Astrocyte of the hippocampus (primary cell): ENCODE measurements around the gene BRAT1.

ENCODE experiments used
- DNase-seq: peaks from one replicate; pipeline ENCODE4 v3.0.0; 2011; ENCODE audit warnings: low read depth, low spot score

Gene BRAT1

DNA sequence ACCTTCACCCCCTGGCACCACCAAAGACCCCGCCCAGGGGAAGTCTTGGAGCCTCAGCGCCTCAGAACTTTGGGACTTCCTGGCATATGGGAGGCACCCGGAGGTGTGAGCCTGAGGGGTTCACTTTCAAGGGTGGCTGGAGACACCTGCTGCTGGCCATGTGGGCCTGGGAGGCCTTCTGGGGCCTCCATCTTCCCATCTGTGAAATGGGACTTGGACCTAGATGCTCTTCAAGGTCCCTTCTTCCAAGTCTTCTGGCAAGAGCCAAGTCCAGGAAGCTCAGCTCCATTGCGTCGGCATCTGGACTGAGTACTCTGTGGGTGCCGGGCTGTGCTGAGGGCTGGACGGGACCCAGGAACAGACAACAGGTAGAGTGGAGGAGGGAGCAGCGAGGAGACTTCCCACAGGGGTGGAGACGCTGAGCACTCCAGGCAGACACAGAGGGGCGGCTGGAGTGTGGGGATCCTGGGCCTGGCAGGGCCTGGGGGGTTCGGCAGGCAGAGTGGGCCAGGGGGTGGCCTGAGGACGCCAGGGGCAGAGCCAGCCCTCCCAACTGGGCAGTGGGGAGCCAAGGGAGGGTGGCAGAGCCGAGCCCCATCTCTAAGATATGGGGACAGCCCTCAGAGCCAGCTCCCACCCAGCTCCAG is 45.1 kb downstream of the BRAT1 start:
- no peak for DNase-seq

DNA sequence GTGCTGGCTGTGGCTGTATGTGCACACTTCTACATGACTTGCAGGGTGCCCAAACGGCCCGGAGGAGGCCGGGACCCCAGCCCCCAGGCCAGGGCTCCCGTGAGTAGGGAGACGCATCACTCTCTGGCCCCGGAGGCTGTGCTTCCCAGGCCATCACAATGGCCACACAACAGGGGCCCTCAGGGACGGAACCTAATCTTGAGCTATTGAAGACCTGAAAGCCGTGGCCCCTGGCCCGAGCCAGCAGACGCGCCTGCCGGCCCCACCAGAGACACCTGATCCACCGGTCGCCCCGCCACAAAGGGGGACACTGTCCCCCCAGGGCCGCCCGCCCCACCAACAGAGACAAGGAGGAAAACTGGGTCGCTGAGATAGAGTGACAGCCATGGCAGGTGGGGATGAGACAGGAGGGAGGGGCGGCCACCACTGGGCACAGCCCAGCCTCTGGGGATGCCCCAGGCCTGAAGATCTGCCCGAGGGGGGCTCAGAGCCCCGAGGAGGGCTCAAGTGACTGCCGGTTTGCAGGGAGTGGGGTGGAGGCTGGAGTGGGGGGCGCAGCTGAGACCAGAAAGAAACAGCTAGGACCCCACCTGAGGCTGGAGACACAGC is 45.9 kb downstream of the BRAT1 start:
- DNase-seq = no peak

DNA sequence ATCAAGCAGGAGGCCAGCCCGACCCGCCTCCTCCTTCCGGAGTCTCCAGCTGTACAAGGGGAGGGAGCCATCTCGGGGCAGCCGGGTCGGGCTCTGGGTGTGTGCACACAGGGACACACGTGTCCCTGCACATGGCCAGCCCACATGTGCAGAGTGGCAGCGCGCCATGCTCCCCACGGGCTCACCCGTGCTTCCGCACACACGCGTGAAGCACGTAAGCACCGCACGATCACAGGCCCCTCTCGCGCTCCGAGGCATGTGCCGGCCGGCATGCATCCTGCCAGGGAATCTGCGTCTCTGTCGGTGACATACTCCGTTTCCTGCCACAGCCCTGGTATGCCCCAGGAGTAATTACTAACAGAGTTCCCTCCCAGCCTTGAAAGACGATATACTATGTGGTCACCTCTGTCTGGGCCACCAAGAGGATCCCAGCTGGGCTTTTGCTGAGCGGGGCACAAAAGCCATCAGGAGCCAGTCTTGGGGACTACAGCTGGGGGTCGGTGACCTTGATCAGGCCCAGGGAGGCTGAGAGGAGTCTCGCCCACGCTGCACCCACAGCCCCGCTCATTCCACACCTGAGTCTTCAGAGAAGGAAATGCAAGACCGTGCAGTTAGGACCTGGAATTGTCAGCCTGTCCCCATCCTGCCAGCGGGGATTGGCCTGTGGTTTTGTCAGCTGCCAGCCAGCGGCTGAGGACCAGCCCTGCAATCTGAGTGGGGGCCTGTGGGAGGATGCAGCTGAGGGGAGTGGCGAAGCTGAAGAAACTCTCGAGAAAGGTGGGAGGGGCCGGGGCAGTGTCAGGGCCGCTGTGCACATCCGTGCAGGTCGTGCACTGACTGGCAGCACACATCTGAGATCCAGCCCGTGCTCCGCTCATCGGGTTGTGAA is 46.8 kb downstream of the BRAT1 start:
- peak; percentile 47 for DNase-seq

DNA sequence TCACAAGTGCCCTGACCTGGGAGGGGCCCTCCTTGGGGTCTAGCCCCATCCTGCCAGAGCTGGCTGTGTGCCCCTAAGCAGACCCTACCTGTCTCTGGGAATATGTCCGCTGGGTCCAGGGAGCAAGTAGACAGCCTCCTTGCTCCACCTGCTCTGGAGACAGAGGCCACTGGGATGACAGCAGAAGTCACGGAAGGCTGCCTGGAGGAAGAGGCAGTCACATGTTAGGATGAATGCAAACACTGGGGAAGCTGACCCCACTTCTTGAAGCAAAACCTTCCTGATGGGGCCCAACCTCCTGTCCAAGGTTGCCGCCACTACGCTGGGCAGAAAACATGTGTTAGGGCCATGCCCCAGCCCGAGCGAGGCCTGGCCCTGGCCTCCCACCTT is 47.4 kb downstream of the BRAT1 start:
- no peak for DNase-seq

DNA sequence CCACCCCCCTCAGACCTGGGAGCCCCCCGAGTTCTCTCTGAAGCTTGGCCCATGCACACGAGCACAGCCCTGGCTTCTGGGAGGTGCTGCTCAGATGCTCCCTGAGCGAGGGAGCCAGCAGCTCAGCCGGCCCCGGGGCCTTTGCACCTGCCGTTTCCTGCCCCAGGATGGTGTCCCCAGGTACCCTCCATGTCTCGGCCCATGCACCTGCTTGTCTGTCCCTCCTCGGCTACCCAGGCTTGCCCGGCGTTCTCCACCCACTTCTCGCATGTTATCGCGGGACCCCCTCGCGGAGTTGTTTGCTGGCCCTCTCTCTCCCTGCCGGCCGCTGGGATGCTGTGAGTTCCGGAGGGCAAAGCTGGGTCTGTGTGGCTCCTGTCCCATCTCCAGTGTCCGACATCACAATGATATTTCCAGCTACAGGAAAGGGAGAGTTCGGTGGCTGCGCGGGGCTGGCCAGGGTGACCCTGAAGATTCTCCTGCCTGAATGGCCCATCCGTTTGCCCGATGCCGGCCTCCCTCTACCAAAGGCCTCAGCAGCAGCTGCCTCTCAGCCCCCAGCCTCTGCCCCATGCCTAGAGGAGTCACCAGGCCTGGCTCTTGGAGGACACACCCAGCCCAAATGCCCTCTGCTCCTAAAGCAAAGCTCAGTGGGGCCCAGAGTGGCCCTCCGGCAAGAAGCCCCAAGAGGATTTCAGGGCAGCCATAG is 48.0 kb downstream of the BRAT1 start:
- no peak for DNase-seq

DNA sequence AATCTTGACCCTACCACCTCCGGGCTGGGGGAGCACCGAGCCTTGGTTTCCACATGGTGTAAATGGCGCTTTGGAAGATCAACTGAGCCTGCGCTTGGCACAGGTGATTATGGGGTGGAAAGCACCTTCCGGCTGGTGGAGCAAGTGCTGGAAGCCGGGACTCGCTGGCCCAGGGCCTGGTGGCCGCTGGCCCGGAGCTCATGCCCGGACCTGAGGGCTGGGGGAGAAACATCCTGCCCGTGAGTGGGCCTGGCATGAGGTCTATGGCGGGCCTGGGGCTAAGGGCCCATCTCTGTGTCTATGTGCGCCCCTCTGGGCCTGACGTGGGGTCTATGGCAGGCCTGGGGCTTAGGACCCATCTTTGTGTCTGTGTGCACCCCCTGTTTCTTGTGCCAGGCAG is 49.9 kb downstream of the BRAT1 start:
- no peak for DNase-seq

DNA sequence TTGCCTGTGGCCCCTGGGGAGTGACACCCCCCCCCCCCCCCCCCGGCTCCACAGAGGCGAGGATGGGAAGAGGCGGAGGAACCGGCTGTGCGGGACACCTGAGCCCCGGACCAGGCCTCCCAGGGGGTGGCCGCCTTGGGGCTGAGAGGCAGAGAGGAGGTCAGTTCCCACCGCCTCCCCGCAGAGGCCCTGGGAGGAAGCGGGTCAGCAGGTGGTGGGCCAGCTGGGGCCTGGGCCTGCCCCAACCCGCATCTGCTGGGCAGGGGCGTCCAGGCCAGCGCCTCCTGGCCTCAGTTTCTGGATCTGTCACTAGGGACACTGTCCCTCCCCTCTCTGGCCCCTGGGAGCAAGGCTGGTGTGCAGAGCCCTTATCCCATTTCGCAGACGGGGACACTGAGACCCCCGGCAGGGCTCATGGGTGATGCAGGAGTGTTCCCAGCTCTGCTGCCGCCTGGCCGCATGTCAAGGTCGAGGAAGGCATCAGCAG is 50.4 kb downstream of the BRAT1 start:
- DNase-seq = no peak

DNA sequence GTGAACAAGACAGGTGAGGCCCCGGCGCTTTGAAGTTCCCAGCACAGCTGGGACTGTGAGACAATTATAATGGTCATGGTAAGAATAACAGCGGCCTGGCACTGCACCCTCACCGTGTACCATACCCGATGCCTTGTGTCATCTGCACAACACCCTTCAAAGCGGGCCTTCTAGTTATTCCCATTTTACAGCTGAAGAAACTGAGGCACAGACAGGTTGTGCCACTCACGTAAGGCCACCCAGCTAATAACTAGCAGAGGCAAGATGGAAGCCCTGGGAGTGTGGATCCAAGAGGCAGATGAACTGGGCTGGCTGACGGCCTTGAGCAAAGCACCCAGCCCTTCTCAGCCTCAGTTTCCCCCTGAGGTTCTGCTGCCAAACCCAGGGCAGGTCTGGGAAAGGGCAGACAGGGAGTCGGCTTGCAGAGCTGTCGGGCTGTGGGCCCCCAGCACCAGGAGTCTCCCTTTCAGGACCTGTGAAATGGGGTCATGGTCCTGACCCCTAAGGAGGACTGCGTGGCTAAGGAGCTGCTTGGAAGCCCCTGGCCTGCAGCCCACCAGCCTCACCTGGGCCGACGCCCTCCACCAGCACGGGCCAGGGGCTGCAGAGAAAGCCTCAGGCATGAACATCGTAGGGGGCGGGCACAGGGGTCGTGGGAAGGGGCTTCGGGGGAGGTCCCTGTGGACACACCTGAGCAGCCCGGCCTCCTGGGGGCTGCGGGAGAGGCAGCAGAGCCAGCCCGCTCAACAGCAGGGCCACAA is 51.0 kb downstream of the BRAT1 start:
- DNase-seq = no peak

DNA sequence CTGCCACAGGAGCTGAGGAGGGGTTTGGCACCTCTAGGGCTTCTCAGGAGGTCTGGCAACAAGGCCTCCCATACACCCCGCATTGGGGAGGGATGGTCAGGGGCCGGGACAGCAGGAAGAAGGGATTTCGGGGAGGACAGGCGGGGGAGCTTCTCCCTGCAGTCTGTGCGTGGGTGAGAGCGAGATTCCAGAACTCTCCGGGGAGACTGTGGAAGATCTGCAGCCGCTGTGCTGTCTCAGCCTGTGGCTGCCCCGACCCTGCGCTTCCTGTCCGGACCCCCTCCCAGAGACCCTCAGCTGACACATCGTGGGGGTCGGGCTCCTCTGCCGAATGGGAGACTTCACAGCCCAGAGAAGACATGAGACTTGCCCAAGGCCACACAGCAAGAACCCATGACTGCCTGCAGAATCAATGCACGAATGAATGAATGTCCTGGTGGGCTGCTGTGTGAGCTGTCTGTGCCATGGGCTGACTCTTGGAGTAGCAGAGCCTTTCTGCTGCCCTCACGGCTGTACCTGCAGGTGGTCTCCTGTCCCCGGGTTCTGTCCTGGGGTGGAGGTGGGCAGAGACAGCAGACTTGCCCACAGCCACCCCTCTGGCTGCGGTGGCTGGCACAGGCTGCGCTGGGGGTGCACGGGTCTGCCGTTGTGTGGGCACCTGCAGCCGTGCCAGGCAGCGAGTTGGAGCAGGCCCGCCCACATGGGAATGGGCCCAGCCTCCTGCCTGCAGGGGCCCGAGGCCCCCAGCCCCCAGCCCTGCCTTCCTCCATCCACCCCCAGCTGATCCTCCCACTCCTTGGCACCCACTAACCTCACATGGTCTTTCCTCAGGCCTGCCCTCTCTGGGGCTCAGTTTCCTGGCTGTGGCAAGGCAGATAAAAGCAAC is 52.0 kb downstream of the BRAT1 start:
- DNase-seq = no peak

DNA sequence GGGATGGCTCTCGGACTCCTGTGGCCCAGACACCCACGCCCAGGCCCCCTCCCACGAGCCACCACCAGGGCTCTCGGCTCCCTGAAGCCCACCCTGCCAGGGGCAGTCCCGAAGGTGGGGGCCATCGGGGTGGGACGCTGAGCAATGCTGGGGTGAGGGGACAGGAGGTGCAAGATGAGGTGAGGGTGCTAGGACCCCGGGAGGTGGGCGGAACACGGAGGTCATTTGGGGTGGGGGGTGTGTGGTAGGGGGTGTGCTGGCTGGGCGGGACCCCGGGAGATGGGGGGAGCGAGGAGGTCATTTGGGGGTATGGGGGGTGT is 52.7 kb downstream of the BRAT1 start:
- no peak for DNase-seq

DNA sequence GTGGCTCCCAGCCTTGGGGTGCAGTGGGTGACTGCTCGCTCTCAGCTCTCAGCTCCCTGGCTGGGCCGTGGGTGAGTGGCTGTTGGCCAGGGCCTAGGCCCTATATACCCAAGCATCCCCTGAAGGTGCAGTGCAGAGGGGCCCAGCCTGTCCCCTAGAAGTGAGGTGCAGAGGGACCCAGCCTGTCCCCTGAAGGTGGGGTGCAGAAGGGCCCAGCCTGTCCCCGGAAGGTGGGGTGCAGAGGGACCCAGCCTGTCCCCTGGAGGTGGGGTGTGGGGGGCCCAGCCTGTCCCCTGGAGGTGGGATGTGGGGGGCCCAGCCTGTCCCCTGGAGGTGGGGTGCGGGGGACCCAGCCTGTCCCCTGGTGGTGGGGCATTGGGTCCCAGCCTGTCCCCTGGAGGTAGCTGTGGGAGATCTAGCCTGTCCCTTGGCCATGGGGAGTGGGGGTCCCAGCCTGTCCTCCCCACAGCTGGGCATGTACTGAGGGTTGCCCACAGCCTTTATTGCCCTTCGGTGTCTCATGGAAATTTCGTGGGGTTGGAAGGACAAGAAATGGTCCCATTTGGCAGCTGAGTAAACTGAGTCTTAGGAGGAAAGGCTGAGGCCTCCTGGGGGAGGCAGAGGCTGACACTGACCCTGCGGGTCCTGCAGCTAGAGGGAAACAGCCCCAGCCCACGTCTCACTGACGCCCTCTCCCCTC is 53.2 kb downstream of the BRAT1 start:
- DNase-seq = no peak

DNA sequence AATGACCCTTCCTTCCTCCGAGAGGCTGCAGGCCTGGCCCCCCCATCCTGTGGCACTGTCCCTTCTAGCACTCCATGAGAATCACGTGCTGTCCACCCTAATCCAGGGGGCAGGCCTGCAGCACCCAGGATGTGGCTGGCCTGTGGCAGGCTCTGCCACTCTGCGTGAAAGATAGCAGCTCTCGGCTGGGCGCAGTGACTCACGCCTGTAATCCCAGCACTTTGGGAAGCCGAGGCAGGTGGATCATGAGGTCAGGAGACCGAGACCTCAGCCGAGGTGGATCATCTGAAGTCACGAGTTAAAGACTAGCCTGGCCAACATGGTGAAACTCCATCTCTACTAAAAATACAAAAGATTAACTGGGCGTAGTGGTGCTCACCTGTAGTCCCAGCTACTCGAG is 54.6 kb downstream of the BRAT1 start:
- DNase-seq = no peak

DNA sequence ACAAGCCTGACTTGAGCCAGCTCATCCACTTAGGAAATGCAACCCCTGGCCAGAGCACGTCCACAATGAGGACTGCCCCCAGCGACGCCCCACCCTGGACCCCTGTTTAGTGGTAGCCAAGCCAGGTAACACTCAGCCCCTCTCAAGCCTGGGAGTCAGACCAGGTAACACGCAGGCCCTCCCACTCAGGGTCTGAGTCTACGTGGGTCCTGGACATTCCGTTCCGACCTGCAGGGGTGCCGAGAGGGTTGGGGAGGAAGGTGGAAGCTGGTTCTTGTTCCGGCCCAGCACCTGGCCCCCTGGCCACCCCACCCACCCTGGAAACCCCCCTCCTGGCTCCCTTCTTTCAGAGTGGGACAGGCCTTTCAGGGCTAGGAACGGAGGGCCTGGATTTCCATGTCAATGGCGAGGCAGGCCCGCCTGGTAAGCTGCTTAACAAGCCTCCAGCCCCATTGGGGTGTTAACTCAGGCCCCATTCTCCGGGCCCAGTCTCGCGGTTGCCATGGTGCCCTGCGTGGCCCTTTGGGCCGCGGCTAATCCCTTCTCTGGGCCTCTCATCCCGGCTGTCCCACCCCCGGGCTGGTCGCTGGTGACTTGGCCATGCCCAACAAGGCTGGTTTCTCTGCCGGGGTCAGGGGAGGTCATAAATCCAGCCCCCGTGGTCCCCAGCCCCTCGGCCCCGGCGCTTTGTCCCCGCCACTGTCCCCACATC is 55.4 kb downstream of the BRAT1 start:
- DNase-seq = no peak

DNA sequence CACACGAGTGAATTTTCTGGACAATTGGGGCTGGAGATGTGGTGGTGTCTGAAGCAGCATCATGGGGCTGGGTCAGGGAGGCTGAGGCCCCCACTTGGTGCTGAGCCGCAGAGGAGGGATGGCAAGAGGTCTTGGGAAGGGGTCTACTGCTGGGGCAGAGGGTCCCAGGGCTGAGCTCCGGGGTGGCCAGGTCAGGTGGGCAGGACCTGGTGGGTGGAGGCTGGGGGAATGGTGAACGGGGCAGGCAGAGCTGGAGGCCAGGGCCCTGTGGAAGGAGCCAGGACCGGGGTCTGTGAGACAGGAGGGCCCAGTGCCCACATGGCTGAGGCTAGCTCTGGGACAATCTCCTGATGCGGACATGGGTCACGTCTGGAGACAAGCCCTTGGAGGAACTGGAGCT is 56.1 kb downstream of the BRAT1 start:
- DNase-seq = no peak

DNA sequence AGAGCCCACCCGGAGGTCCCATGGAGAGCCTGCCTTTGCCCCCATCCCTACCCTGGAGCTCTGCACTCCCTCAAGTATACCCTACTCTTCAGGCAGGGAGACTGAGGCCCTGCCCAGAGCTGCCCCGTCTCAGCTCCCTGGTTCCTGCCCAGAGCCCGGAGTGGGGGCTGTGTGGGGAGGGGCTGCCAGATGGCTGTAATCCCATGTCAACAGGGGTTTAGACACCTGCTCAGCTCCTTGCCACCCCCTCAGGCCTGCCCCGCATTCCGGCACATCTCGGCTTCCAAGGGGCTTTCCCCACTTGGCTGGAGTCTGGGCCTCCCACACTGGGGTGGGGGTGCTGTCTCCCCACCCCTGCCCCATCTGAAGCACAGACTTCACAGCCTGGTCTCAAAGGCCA is 56.6 kb downstream of the BRAT1 start:
- DNase-seq = peak; percentile 34

DNA sequence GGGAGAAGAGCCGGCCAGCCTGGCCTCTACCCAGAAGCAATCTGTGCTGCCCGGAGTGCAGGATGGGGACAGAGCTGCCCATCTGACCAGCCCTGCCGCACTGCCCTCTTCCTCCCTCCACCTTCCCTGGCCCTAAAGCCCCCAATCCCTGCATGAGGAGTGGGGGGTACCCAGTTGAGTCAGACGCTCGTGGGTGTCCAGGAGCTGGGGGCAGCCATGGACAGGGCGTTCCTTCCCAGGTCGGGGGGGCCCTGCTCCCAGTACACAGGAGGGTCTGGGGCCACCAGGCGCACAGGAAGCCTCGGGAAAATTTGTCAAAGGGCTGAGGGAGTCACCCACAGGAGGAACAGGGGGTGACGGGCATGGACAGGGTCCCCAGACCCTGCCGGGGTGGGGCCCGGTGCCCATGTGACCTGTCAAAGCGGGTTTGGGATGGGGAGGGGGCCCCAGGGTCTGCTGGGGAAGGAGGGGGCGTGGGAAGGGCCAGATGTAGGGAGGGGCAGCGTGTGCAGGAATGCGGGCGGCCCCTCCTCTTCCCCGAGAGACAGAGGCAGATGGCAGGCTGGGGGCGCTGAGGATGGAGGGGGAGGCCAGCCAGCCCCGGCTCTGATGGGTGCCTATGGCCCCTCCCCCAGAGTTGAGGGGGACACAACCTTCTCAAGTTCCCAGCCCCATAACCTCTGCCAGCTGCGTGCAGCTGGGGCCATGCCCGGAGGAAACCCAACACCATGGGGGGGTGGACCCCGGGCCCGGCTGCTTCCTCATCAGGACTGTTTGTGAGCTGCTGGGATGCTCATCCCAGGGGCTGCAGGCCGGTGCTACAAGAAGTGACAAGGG is 57.6 kb downstream of the BRAT1 start:
- no peak for DNase-seq

DNA sequence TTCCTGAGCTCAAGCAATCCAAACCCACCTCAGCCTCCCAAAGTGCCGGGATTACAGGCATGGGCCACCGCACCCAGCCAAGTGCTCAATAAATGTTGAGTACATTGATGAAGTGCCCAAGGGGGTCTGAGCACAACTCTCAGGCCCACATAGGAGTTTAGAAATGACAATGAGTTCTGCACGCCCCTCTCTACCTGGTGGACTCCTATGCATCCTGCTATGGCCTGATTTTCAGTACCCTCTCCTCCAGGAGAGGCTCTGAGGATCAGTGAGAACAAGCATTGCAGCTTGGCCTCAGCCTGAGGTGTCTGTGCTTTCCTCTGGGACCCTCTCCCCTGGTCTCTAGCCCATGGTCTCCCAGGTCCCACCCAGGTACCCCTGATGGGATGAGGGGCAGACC is 58.3 kb downstream of the BRAT1 start:
- DNase-seq = no peak

DNA sequence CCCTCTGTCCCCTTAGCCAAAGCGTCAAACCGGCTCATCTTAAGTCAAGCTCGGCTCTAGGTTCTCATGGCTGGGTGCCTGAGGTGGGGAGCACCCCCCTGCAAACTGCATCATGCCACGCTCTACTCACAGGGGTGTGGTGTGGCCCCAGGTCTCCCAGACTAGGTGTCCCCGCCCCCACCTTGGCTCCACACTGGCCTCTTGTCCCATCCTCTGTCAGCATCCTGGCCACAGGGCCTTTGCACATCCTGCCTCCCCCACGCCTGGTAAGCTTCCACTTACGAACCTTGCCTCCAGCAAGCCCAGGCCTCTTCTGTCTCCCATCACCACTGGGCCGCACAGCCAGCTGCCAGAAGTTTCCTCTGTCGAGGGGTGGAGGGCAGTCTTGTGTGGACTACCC is 58.9 kb downstream of the BRAT1 start:
- DNase-seq = no peak
